GM12873 (cell line): ENCODE measurements around the gene RELN.

ENCODE experiments used
- CTCF ChIP-seq: IDR thresholded peaks from 2 replicates; pipeline ENCODE4 v1.5.1; 2012; ENCODE audit warnings: low read depth, mild to moderate bottlenecking, moderate library complexity, low read length, control low read depth; ENCODE audit not compliant: insufficient read depth; ENCODE audit errors: missing control alignments

Gene RELN

DNA sequence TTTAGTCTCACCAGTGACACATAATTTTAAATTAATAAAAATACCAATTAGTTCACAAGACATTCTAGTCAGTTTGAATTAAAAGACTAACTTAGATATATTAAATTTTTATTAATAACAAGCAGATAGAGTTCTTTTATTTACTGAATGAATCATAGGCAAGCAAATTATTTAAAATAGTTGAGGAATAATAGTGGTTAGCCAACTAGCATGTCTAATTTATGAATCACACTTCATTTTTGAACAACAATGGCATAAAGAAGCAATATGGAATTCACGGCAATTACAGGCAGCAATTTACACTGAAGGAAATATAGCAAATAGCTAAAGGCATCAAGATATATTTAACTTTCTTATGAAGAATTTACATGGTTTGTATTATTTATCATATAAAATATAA lies 356.5 kb downstream of the RELN start:
- TF ChIP-seq CTCF = no peak

DNA sequence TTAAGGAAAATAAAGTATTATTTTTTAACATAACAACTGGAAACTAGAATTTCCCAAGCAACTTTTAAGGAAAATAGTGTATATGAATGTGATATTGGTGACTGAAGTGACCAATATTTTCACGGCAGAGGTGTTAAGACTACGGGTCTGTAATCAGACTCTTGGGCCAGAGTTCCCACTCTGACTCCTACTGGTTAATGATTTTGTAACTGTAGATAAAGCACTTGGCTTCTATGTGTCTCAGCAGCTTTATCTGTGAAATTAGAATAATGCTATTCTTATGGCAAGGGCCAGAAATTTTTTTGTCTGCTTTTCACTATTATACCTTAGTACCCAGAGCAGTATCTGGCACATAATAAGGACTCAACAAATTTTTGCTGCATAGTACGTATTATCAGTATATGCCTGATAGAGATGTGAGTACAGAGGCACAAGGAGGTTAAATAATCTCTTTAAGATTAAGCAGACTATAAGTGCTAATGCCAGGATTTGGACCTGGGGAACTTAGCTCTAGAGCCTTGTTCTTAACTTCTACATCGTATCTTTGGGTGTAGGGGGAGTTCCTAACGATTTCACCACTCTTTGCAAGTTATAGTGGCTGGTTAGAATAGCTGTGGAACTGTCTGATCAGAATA lies 357.3 kb downstream of the RELN start:
- TF ChIP-seq CTCF = no peak

- no peak for TF ChIP-seq CTCF
Observed at GRCh38 chr7:103630318-103630717, 359.1 kb downstream of the RELN start.

DNA sequence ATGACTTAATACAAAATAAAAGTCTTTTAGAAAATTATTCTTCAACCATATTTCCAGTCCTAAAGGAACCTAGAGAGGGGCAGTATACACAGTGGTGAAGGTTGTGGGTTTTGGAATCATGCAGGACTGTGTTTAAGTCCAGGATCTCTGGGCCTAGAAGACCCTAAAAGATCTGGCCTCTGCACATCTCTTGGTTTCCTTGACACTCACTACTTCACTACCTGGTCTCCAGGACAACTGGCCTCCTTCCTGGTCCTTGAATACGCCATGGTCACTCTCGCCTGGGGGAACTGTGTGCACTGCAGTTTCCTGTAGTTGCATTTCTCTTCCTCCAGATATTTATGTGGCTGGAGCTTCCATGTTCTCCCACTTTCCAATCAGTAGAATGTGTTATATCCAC lies 360.7 kb downstream of the RELN start:
- no peak for TF ChIP-seq CTCF

GRCh38 chr7:103626776-103627175 lies 362.7 kb downstream of the RELN start:
- no peak for TF ChIP-seq CTCF

- TF ChIP-seq CTCF = no peak
Observed at GRCh38 chr7:103622274-103622673, 367.2 kb downstream of the RELN start.

- no peak for TF ChIP-seq CTCF
Observed at GRCh38 chr7:103613655-103614642, 375.5 kb downstream of the RELN start.
